ENCODE measurements around the gene ZSCAN2.

- TF ChIP-seq CTCF (IDR thresholded peaks at IDR 0.05; ENCODE audit: low read length) (no peak), EZH2 (optimal IDR thresholded peaks at IDR 0.05; ENCODE audit: low read depth, low read length) (no peak), EZH2phosphoT487 (IDR thresholded peaks at IDR 0.05; ENCODE audit: low read length) (no peak)
Measured at GRCh38 chr15:84653910-84654688, 53.3 kb downstream of the ZSCAN2 start, which contains the start of gene WDR73.

Data from MM.1S (cell line).